ENCODE measurements around the gene TMEM181. TPM values are rescaled to one million over a fixed set of nuclear protein-coding genes. Genes with fewer than 3 reads are reported as not detected.
"Not testable (repeated sequence)": the region's sequence is repeated elsewhere in the genome, so short reads cannot be mapped to it uniquely, and the experiment has no call there.

The TMEM181 gene
- polyA plus RNA-seq, 1 donor, result 38.5 TPM

DNA sequence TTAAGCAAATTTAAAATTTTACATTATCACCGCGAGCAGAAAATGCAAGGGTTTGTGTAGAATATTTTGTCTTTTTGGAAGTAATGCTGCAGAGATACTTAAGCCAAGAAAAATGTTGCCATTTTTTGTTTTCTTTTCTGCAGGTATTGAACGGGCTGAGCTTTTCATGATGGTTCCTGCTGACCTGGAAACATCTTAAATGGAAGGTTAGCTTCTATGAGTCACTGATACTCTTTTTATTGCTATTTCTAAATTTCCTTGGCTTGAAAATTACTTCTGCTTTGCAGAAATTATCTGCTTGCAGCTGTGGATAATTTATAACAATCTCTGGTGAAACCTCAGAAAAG is 102.7 kb downstream of the TMEM181 start:
- no peak overlapping the region for H3K27ac ChIP-seq (ENCODE audit: low read length)
- H3K4me3 ChIP-seq (ENCODE audit: low read length), result no peak overlapping the region
- no peaks in the 10 kb centered on the region for H3K9me3 ChIP-seq (ENCODE audit: control insufficient read depth, low read depth, low read length)
- peaks cover 6% of the 10 kb centered on the region for H3K4me1 ChIP-seq (ENCODE audit: control insufficient read depth, insufficient read depth, low read length)
- H3K36me3 ChIP-seq (ENCODE audit: control insufficient read depth, insufficient read depth, low read length), result no peaks in the 10 kb centered on the region
- no CpG with 5 or more reads among the region's 3 CpGs for WGBS (ENCODE audit: insufficient coverage, low lambda C conversion rate)
- H3K27me3 ChIP-seq (ENCODE audit: control insufficient read depth, insufficient read depth, low read length), result no peaks in the 10 kb centered on the region
- no peak for DNase-seq

DNA sequence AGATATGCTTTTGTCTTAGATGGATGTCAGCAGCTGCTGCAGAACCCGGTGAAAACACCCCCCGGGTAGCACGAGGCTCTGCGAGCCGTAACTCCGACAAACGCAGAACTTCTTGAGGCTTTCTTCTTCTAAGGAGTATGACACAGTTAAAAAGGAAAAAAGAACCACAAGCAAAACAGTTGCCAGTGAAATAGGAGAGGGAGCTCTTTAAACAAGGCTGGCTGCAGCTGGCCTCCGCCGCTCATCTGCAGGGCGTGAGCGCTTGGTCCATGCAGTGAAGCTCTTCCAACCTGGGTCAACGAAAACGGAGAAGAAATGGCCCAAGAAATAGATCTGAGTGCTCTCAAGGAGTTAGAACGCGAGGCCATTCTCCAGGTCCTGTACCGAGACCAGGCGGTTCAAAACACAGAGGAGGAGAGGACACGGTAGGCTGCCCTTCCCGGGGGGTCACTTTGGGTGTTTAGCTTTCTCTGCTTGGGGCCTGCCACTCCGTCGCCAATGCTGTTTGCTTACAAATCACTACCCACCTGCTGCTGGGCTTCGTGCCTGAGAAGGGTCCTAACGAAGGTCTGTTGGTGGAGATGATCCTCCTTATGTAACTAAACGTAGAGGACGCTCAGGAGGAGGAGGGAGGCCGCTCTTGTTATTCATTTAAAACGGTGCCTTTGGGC is 103.2 kb downstream of the TMEM181 start:
- DNase-seq, result no peak
- H3K4me3 ChIP-seq (ENCODE audit: low read length), result no peak overlapping the region

DNA sequence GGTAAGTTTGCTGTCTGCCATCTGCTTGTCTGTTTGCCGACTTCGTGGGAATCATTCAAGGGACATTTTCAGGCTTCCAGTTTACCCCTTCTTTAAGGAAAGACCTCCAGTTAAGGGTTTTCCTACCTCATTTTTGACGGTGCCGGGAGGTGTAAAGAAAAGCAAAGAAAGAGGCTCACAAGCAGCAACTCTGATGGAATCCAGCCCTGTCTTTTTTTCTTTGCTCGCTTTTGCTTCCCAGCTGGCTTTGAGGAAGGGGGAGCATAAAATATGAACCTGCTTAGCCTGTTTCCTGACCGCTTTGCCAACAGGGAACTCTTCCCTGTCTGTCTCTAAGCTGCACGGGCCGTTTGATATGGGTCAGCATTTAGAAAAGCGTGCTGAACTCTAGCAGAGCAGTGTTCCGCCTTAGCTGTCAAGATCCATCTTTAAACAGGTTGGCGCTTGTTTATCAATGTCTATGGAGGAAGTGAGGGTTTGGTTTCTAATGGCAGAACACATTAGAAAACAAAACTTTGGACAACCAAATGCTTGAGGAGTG is 103.8 kb downstream of the TMEM181 start:
- H3K4me1 ChIP-seq (ENCODE audit: control insufficient read depth, insufficient read depth, low read length), result peaks cover 6% of the 10 kb centered on the region
- H3K27me3 ChIP-seq (ENCODE audit: control insufficient read depth, insufficient read depth, low read length), result no peaks in the 10 kb centered on the region
- peak in 1 of 2 donors; percentile 57 for DNase-seq
- no peak overlapping the region for H3K4me3 ChIP-seq (ENCODE audit: low read length)
- H3K27ac ChIP-seq (ENCODE audit: low read length), result no peak overlapping the region
- H3K9me3 ChIP-seq (ENCODE audit: control insufficient read depth, low read depth, low read length), result no peaks in the 10 kb centered on the region
- WGBS (ENCODE audit: insufficient coverage, low lambda C conversion rate), result no CpG with 5 or more reads among the region's 11 CpGs
- H3K36me3 ChIP-seq (ENCODE audit: control insufficient read depth, insufficient read depth, low read length), result no peaks in the 10 kb centered on the region

More for the DNA sequence above, 103.2 kb downstream of the TMEM181 start:
- H3K27me3 ChIP-seq (ENCODE audit: control insufficient read depth, insufficient read depth, low read length), result no peaks in the 10 kb centered on the region
- H3K36me3 ChIP-seq (ENCODE audit: control insufficient read depth, insufficient read depth, low read length), result no peaks in the 10 kb centered on the region
- 80% methylated on average over 6 of the region's 27 CpGs for WGBS (ENCODE audit: insufficient coverage, low lambda C conversion rate)
- H3K4me1 ChIP-seq (ENCODE audit: control insufficient read depth, insufficient read depth, low read length), result peaks cover 6% of the 10 kb centered on the region
- H3K27ac ChIP-seq (ENCODE audit: low read length), result no peak overlapping the region
- no peaks in the 10 kb centered on the region for H3K9me3 ChIP-seq (ENCODE audit: control insufficient read depth, low read depth, low read length)

DNA sequence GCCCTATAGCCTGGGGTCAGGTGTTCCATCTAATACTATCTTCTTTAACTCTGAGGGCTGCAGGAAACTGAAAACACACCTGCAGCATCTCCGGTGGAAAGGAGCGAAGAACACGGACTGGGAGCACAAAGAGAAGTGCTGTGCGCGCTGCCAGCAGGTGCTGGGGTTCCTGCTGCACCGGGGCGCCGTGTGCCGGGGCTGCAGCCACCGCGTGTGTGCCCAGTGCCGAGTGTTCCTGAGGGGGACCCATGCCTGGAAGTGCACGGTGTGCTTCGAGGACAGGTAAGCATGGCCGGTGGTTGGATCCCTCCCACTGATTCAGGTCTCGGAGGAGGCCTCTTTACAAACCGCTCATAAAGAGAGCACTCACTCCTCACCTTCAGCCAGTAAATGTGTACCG is 105.4 kb downstream of the TMEM181 start:
- no peak overlapping the region for H3K27ac ChIP-seq (ENCODE audit: low read length)
- no peaks in the 10 kb centered on the region for H3K36me3 ChIP-seq (ENCODE audit: control insufficient read depth, insufficient read depth, low read length)
- H3K9me3 ChIP-seq (ENCODE audit: control insufficient read depth, low read depth, low read length), result no peaks in the 10 kb centered on the region
- WGBS (ENCODE audit: insufficient coverage, low lambda C conversion rate), result no CpG with 5 or more reads among the region's 18 CpGs
- no peak for DNase-seq
- H3K4me3 ChIP-seq (ENCODE audit: low read length), result no peak overlapping the region
- H3K27me3 ChIP-seq (ENCODE audit: control insufficient read depth, insufficient read depth, low read length), result no peaks in the 10 kb centered on the region
- no peaks in the 10 kb centered on the region for H3K4me1 ChIP-seq (ENCODE audit: control insufficient read depth, insufficient read depth, low read length)

DNA sequence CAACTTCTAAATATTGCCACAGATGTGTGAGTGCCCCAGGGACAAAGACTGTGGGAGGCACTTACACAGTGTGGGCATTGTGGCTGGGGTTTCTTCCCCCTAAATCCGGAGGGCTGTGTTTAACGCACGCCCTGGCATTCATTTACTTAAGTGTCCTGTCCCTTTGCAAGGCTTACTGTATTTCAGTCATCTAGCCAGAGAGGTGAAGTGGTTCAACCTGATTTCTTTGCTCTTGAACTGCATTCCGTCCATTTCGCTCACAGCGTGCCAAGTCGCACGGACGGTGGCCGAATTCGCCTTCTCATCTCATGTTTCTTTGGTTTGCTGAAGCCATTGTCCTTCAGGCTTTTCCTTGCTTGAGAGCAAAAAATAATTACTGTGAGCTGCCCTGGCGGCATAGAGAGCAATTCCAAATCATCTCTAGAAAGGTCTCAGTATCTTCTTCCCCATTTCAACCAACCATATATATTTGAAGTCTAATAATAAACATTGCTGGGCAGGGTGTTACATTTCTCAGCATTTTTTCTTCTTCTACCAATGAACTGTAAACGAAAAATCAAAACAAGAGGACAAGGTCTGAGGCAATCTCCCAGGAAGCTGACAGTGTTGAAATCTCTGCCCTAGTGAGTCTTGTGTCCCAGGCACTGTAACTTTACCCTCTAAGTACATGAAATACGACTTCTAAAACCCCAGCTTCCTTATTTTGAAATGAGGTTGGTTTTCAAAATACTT is 106.9 kb downstream of the TMEM181 start:
- Histone ChIP-seq H3K27ac (ENCODE audit: low read length) (no peak overlapping the region), H3K4me1 (ENCODE audit: control insufficient read depth, insufficient read depth, low read length) (no peaks in the 10 kb centered on the region), H3K27me3 (ENCODE audit: control insufficient read depth, insufficient read depth, low read length) (no peaks in the 10 kb centered on the region), H3K4me3 (ENCODE audit: low read length) (no peak overlapping the region), H3K36me3 (ENCODE audit: control insufficient read depth, insufficient read depth, low read length) (no peaks in the 10 kb centered on the region), H3K9me3 (ENCODE audit: control insufficient read depth, low read depth, low read length) (no peaks in the 10 kb centered on the region)
- peak in 1 of 2 donors; percentile 52 for DNase-seq
- 94% methylated on average over 9 of the region's 14 CpGs for WGBS (ENCODE audit: insufficient coverage, low lambda C conversion rate)

DNA sequence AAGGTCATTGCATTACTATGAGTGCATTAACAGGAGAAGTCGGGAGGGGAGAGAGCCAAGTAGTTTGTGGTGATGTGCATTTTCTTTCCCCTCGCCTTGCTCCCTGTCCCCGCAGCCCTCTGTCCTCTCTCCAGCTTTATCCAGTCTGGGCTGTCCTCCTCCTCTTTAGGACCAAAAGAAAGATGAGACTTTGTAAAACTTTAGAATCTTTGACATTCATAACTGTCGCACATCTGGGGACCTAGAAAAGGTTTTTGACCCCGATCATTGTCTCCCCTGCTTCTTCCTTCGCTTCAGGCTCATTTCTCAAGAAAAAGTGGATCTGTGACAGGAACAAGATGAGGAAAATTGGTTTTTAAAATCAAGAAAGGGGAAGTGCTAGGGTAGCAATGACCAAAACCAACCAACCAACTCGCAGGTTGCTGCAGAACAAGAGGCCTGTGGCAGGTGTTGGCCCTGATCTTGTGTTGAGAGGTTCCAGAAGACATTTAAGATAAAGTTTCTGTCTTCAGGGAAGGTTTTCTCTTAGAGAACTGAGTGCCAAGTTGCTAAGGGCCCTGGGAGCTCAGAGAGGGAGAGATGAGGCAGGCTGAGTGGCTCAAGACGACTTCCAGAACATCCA is 107.6 kb downstream of the TMEM181 start:
- Histone ChIP-seq H3K27ac (ENCODE audit: low read length) (no peak overlapping the region), H3K4me1 (ENCODE audit: control insufficient read depth, insufficient read depth, low read length) (no peaks in the 10 kb centered on the region)
- DNase-seq, result no peak

DNA sequence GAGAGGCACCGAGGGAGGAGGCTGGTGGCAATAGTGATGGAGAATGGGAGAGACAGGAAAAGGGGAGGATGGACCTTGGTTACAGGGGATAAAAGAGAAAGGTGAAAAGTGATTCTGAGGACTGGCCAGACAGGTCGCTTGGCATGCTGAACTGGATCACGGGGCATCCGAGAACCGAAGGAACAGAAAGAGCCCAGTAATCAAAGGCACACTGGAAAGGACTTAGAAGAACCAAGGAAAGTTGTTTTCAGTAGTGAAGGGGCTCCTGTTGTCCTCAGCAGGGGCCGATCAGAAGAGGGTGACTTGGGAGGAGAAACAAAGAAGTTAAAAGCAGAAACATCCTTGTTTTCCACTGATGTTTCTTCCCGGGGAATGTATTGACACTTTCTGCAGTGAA is 108.8 kb downstream of the TMEM181 start:
- no peaks in the 10 kb centered on the region for H3K4me1 ChIP-seq (ENCODE audit: control insufficient read depth, insufficient read depth, low read length)
- no peak overlapping the region for H3K4me3 ChIP-seq (ENCODE audit: low read length)
- no peaks in the 10 kb centered on the region for H3K27me3 ChIP-seq (ENCODE audit: control insufficient read depth, insufficient read depth, low read length)
- H3K9me3 ChIP-seq (ENCODE audit: control insufficient read depth, low read depth, low read length), result no peaks in the 10 kb centered on the region
- DNase-seq, result no peak
- no peaks in the 10 kb centered on the region for H3K36me3 ChIP-seq (ENCODE audit: control insufficient read depth, insufficient read depth, low read length)
- WGBS (ENCODE audit: insufficient coverage, low lambda C conversion rate), result 87% methylated on average over 7 of the region's 7 CpGs
- no peak overlapping the region for H3K27ac ChIP-seq (ENCODE audit: low read length)

More for the DNA sequence above, 107.6 kb downstream of the TMEM181 start:
- WGBS (ENCODE audit: insufficient coverage, low lambda C conversion rate), result 66% methylated on average over 2 of the region's 8 CpGs
- no peaks in the 10 kb centered on the region for H3K9me3 ChIP-seq (ENCODE audit: control insufficient read depth, low read depth, low read length)
- no peaks in the 10 kb centered on the region for H3K27me3 ChIP-seq (ENCODE audit: control insufficient read depth, insufficient read depth, low read length)
- no peaks in the 10 kb centered on the region for H3K36me3 ChIP-seq (ENCODE audit: control insufficient read depth, insufficient read depth, low read length)
- H3K4me3 ChIP-seq (ENCODE audit: low read length), result no peak overlapping the region

DNA sequence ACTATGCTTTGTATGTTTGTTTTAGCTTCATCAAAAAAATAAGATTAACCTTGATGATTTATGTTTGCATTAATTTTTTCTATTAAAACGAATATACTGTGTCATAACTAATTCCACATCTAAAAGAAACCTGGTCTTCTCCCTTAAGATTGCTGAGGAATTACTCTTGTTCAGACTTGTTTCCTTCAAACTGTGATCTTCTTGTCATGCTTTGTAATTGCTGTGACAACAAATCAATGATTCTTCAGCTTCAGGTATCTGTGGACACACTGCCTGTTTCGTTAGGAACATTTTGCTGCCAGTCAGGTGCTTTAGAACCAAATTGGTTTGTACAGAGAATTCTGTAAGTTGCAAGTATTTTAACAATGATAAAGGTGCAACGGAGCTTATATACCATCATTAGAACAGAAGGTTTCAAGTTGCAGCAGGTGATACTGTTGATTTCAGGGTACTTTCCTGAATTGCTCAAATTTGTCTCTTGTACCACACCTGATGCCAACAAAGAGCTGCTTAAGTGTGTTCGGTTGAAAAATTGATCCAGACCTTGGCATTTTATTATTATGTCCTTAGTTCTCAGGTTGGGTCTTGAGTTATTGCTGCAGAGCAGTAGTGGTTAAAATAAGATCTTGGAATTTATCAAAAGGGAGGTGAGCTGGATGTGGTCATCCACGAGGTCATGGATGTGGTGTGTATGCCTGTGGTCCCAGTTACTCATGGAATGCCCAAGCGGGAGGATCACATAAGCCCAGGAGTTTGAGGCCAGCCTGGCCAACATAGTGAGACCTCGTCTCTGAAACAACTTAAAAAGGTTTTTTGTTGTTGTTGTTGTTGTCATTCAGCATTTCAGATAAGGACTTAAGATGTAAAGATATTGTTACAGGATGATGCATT is 109.5 kb downstream of the TMEM181 start:
- no peak overlapping the region for H3K27ac ChIP-seq (ENCODE audit: low read length)
- H3K9me3 ChIP-seq (ENCODE audit: control insufficient read depth, low read depth, low read length), result no peaks in the 10 kb centered on the region
- no peaks in the 10 kb centered on the region for H3K36me3 ChIP-seq (ENCODE audit: control insufficient read depth, insufficient read depth, low read length)

DNA sequence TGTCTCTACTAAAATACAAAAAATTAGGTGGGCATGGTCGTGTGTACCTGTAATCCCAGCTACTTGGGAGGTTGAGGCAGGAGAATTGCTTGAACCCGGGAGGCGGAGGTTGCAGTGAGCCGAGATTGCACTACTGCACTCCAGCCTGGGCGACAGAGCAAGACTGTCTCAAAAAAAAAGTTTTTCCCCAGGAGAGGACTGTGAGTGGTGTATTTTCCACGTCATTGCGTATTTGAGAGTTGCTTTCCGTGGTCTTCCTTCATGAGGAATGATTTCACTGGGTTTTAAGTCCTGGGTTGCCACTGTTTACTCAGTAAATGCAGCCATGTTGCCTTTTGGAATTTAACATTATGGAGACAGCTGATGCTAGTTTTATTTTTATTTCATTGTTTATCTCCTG is 112.2 kb downstream of the TMEM181 start:
- DNase-seq; H3K27ac ChIP-seq (ENCODE audit: low read length); H3K4me1 ChIP-seq (ENCODE audit: control insufficient read depth, insufficient read depth, low read length); H3K27me3 ChIP-seq (ENCODE audit: control insufficient read depth, insufficient read depth, low read length); H3K4me3 ChIP-seq (ENCODE audit: low read length); H3K9me3 ChIP-seq (ENCODE audit: control insufficient read depth, low read depth, low read length); H3K36me3 ChIP-seq (ENCODE audit: control insufficient read depth, insufficient read depth, low read length): not testable (repeated sequence)
- no CpG with 5 or more reads among the region's 8 CpGs for WGBS (ENCODE audit: insufficient coverage, low lambda C conversion rate)

More for the DNA sequence above, 109.5 kb downstream of the TMEM181 start:
- Histone ChIP-seq H3K27me3 (ENCODE audit: control insufficient read depth, insufficient read depth, low read length) (no peaks in the 10 kb centered on the region), H3K4me1 (ENCODE audit: control insufficient read depth, insufficient read depth, low read length) (no peaks in the 10 kb centered on the region), H3K4me3 (ENCODE audit: low read length) (no peak overlapping the region)
- 86% methylated on average over 2 of the region's 7 CpGs for WGBS (ENCODE audit: insufficient coverage, low lambda C conversion rate)
- no peak for DNase-seq

DNA sequence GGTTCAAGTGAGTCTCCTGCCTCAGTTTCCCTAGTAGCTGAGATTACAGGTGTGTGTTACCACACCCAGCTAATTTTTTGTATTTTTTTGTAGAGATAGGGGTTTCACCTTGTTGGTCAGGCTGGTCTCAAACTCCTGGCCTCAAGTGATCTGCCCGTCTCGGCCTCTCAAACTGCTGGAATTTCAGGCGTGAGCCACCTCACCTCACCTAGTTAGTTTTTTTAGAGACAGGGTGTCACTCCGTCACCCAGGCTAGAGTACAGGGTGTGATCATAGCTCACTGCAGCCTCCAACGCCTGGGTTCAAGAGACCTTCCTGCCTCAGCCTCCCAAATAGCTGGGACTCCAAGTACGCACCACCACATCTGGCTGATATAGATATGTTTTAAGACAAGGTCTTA is 112.8 kb downstream of the TMEM181 start:
- H3K4me3 ChIP-seq (ENCODE audit: low read length), result no peak overlapping the region
- no peaks in the 10 kb centered on the region for H3K36me3 ChIP-seq (ENCODE audit: control insufficient read depth, insufficient read depth, low read length)
- no peaks in the 10 kb centered on the region for H3K9me3 ChIP-seq (ENCODE audit: control insufficient read depth, low read depth, low read length)
- no peaks in the 10 kb centered on the region for H3K27me3 ChIP-seq (ENCODE audit: control insufficient read depth, insufficient read depth, low read length)
- H3K4me1 ChIP-seq (ENCODE audit: control insufficient read depth, insufficient read depth, low read length), result no peaks in the 10 kb centered on the region
- no peak overlapping the region for H3K27ac ChIP-seq (ENCODE audit: low read length)
- DNase-seq, result no peak
- WGBS (ENCODE audit: insufficient coverage, low lambda C conversion rate), result no CpG with 5 or more reads among the region's 6 CpGs
